ENCODE results near the gene PUM1. TPM values are rescaled to one million over a fixed set of nuclear protein-coding genes. Genes with fewer than 3 reads are reported as not detected.
"Not testable (repeated sequence)": the region's sequence is repeated elsewhere in the genome, so short reads cannot be mapped to it uniquely, and the experiment has no call there.

Gene PUM1
- total and polyA plus RNA-seq, 2 donors (not counting 3 experiments of a cell fraction or from before 2014, with no cell fraction given): 94.7 to 124 TPM

DNA sequence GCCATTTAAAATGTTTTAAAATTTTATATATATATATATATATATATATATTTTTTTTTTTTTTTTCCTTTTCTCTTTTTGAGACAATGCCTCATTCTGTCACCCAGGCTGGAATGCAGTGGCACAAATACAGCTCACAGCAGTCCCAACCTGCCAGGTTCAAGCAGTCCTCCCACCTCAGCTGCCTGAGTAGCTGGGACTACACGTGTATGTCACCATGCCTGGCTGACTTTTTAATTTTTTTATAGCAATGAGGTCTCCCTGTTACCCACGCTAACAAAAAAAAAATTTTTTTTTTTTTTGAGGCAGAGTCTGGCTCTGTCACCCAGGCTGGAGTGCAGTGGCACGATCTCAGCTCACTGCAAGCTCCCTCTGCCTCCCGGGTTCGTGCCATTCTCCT, 26.6 kb downstream of the PUM1 start:
- H3K36me3 ChIP-seq (ENCODE audit: control insufficient read depth in 2 of 2, extremely low read depth in 1 of 2, insufficient read depth in 2 of 2, low read length in 2 of 2); H3K9ac ChIP-seq (replicated peaks; ENCODE audit: extremely low read depth, insufficient read depth, low read length); H3K27me3 ChIP-seq (ENCODE audit: control insufficient read depth in 2 of 2, insufficient read depth in 2 of 2, low read length in 2 of 2); H3K4me2 ChIP-seq (ENCODE audit: insufficient read depth, low read length); CTCF ChIA-PET; FAIRE-seq; DNase-seq (ENCODE audit: low read depth, low spot score); H3K9me1 ChIP-seq (replicated peaks; ENCODE audit: control insufficient read depth, extremely low read depth, insufficient read depth, low read length); H3K4me3 ChIP-seq (replicated peaks in 1 of 3; ENCODE audit: insufficient read depth in 1 of 3, low read depth in 1 of 3, low read length in 3 of 3); H3K27ac ChIP-seq (ENCODE audit: insufficient read depth, low read depth, low read length); dilution Hi-C loops (cut with MboI; ENCODE audit: extremely low pct_ligation_motif_present, low sequenced_read_pairs); H2AFZ ChIP-seq (ENCODE audit: low read depth, low read length); POLR2A ChIA-PET; intact Hi-C loops (cut with micrococcal nuclease); BruUV-seq (replicated peaks); H3K9me3 ChIP-seq (replicated peaks; ENCODE audit: control insufficient read depth, insufficient read depth, low read length): not testable (repeated sequence)
- H3K4me1 ChIP-seq (ENCODE audit: control insufficient read depth, extremely low read depth, insufficient read depth, low read length): peaks cover 10% of the 10 kb centered on the region
- H4K20me1 ChIP-seq (replicated peaks; ENCODE audit: control insufficient read depth, extremely low read depth, insufficient read depth, low read length): peaks cover 24% of the 10 kb centered on the region
- peaks cover 97% of the 10 kb centered on the region for H3K79me2 ChIP-seq (ENCODE audit: control insufficient read depth, insufficient read depth, low read length)

DNA sequence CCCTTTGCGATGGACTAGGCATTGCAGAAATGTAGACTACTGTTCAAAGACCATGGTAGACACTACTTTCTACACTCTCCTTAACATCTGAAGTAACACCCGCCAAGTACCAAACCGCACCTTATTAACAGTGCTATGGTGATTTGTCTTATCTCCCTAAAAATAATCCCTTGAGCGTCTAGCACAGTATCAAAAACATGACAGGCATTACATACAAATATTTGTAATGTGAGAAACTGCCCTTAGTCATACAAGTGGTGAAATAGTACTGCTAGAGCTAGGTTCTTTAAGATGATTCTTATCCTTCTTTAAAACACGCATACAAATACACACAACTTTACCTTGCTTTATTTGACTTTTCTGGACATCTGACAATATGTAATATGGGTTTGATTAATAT, 27.2 kb downstream of the PUM1 start:
- TF ChIP-seq FOS (IDR thresholded peaks at IDR 0.05; ENCODE audit: borderline replicate concordance, insufficient read depth, low read length): no peak
- TF ChIP-seq JUN (IDR thresholded peaks at IDR 0.05; ENCODE audit: borderline replicate concordance, insufficient read depth, insufficient read length, low read depth): no peak
- no peak for TF ChIP-seq MYC (IDR thresholded peaks at IDR 0.05; ENCODE audit: low read depth, low read length)
- TF ChIP-seq GATA2 (IDR thresholded peaks at IDR 0.05; ENCODE audit: insufficient read depth, insufficient read length, low read depth, low read length): no peak
- TF ChIP-seq, protein P1, sequence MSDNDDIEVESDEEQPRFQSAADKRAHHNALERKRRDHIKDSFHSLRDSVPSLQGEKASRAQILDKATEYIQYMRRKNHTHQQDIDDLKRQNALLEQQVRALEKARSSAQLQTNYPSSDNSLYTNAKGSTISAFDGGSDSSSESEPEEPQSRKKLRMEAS (IDR thresholded peaks at IDR 0.05; ENCODE audit: insufficient read depth, insufficient read length): no peak
- no peak for TF ChIP-seq EZH2 (IDR thresholded peaks at IDR 0.05; ENCODE audit: borderline replicate concordance, low read depth, low read length, severe bottlenecking)
- TF ChIP-seq, protein P2, sequence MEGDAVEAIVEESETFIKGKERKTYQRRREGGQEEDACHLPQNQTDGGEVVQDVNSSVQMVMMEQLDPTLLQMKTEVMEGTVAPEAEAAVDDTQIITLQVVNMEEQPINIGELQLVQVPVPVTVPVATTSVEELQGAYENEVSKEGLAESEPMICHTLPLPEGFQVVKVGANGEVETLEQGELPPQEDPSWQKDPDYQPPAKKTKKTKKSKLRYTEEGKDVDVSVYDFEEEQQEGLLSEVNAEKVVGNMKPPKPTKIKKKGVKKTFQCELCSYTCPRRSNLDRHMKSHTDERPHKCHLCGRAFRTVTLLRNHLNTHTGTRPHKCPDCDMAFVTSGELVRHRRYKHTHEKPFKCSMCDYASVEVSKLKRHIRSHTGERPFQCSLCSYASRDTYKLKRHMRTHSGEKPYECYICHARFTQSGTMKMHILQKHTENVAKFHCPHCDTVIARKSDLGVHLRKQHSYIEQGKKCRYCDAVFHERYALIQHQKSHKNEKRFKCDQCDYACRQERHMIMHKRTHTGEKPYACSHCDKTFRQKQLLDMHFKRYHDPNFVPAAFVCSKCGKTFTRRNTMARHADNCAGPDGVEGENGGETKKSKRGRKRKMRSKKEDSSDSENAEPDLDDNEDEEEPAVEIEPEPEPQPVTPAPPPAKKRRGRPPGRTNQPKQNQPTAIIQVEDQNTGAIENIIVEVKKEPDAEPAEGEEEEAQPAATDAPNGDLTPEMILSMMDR (IDR thresholded peaks at IDR 0.05; ENCODE audit: extremely low read depth in 1 of 2, insufficient read depth in 1 of 2, low read depth in 1 of 2, low read length in 2 of 2): no peak
- no peak for TF ChIP-seq POLR2AphosphoS5 (IDR thresholded peaks at IDR 0.05; ENCODE audit: insufficient read depth, low read depth, low read length)
- no peak for TF ChIP-seq POLR2A (IDR thresholded peaks at IDR 0.05; ENCODE audit: low read depth, low read length)
- H2AFZ ChIP-seq (ENCODE audit: low read depth, low read length): no peak overlapping the region
- H3K9ac ChIP-seq (replicated peaks; ENCODE audit: extremely low read depth, insufficient read depth, low read length): no peak overlapping the region
- BruUV-seq (replicated peaks): no TSS peak
- peaks cover 2 to 8% of the 10 kb centered on the region in 2 experiments for H3K36me3 ChIP-seq (ENCODE audit: control insufficient read depth in 2 of 2, extremely low read depth in 1 of 2, insufficient read depth in 2 of 2, low read length in 2 of 2)
- ChIA-PET POLR2A (interaction anchor here (1.0 kb wide), 1 partner anchor 9 kb away, joined by 5 read pairs; no protein-coding TSS in a partner anchor), CTCF (no interaction called here)
- no peaks in the 10 kb centered on the region for H3K9me1 ChIP-seq (replicated peaks; ENCODE audit: control insufficient read depth, extremely low read depth, insufficient read depth, low read length)
- H3K4me1 ChIP-seq (ENCODE audit: control insufficient read depth, extremely low read depth, insufficient read depth, low read length): peaks cover 10% of the 10 kb centered on the region
- no peak overlapping the region for H3K4me2 ChIP-seq (ENCODE audit: insufficient read depth, low read length)
- intact Hi-C loops (cut with micrococcal nuclease): no loop called here
- H3K27me3 ChIP-seq (ENCODE audit: control insufficient read depth in 2 of 2, insufficient read depth in 2 of 2, low read length in 2 of 2): no peaks in the 10 kb centered on the region
- no peaks in the 10 kb centered on the region for H3K9me3 ChIP-seq (replicated peaks; ENCODE audit: control insufficient read depth, insufficient read depth, low read length)
- no peak overlapping the region for H3K4me3 ChIP-seq (replicated peaks in 1 of 3; ENCODE audit: insufficient read depth in 1 of 3, low read depth in 1 of 3, low read length in 3 of 3)
- H3K27ac ChIP-seq (ENCODE audit: insufficient read depth, low read depth, low read length): no peak overlapping the region
- peaks cover 97% of the 10 kb centered on the region for H3K79me2 ChIP-seq (ENCODE audit: control insufficient read depth, insufficient read depth, low read length)
- peaks cover 27% of the 10 kb centered on the region for H4K20me1 ChIP-seq (replicated peaks; ENCODE audit: control insufficient read depth, extremely low read depth, insufficient read depth, low read length)
- dilution Hi-C loops (cut with MboI; ENCODE audit: extremely low pct_ligation_motif_present, low sequenced_read_pairs): no loop called here
- no peak for FAIRE-seq
- DNase-seq (ENCODE audit: low read depth, low spot score): no peak
